Stimulated activated CD8-positive, alpha-beta memory T cell treated with anti-CD3 and anti-CD28 coated beads, Interleukin-7, amount 100 ng/mL, for 48 hours (primary cell): Measurements from ENCODE around the gene PTCD3.

Experiments
- DNase-seq, 2 donors: peaks; one replicate each; pipeline ENCODE4 v3.0.0-alpha.2; 2020; ENCODE audit warnings: low read depth in 1 of 2; ENCODE audit errors: extremely low read depth in 1 of 2

Gene PTCD3

DNA sequence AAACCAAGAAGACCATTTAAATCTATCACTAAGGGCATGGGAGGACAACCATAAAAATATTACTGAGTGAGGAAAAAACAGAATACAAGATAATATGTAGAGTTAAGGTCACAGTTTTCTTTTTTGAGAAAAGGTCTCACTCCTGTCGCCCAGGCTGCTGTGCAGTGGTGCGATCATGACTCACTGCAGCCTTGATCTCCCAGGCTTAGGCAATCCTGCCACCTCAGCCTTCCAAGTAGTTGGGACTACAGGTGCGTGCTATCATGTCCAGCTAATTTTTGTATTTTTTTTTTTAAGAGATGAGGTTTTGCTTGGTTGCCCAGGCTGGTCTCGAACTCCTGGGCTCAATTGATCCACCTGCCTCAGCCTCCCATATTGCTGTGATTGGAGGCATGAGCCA lies 24.3 kb upstream of the PTCD3 start:
- no peak for DNase-seq

DNA sequence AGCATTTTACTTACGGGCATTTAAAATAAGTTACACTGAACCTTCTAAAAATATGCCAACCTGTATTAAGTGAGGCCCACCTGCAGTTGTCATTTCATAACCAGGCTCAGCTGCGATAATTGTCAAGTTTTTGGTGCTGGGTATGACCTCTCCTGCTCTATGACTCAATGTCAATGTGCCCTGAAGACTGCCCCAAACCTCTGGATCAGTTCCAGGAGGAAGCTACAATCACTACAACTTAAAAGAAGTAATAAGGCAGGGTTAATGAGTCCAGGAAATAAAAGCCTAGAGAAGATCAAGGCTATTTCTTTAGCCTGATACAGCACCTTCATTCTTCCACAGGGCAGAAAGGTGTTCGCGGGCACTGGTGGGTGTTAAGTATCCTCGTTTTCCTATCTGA lies 23.3 kb upstream of the PTCD3 start:
- no peak for DNase-seq

- no peak for DNase-seq
Measured at GRCh38 chr2:86087936-86088850, 17.8 kb upstream of the PTCD3 start.

DNA sequence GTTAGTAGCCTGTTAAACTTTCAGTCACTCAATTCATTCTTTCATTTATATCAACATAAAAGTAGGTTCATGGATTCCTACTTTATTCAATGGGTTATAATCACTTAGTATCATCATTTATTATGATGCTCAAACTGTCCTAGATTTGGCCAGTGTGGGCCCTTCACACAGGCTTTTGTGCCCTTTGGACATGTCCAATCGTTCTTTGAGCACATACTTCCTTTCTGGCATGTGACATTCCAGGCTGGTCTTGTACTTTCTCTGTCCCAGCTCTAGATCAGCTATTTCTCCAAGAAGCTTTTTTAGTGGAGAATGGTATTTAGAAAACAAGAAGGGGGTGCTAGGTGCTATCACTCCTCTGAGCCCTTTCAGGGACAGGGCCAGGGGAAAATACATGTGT lies 11.8 kb upstream of the PTCD3 start:
- no peak for DNase-seq

- no peak for DNase-seq
Measured at GRCh38 chr2:86097114-86097896, 8.7 kb upstream of the PTCD3 start.

DNA sequence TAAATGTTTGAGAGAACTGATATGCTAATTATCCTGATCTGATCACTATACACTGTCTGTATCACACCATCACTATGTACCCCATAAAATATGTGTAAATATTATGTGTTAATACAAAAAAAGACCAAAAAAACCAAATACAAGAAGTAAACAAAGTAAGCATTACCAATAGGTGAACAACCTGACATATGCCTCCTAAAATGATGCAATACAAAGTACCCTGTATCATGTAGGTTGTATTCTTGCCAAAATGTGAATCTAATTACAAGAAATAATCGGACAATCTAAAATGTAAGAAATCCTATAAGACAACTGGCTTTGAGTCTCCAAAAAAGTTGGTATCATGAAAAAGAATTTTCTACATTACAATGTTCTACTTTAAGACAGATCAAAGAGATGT lies 8.1 kb upstream of the PTCD3 start:
- no peak for DNase-seq

GRCh38 chr2:86102157-86102556 lies 3.9 kb upstream of the PTCD3 start:
- no peak for DNase-seq

GRCh38 chr2:86105252-86105968 lies 625 bp upstream of the PTCD3 start, which contains the start of gene POLR1A:
TSS of gene POLR1A (minus strand) at chr2:86105886. CDS start at chr2:86105776, 110 bp downstream.
- DNase-seq: peak; percentile 63 to 77

GRCh38 chr2:86107031-86107430 lies 996 bp downstream of the PTCD3 start:
- DNase-seq: no peak

GRCh38 chr2:86118130-86118529 lies 12.1 kb downstream of the PTCD3 start:
- DNase-seq: no peak

- DNase-seq: no peak
Measured at GRCh38 chr2:86123328-86123925, 17.4 kb downstream of the PTCD3 start.

- DNase-seq: no peak
Measured at GRCh38 chr2:86124683-86125082, 18.6 kb downstream of the PTCD3 start.

DNA sequence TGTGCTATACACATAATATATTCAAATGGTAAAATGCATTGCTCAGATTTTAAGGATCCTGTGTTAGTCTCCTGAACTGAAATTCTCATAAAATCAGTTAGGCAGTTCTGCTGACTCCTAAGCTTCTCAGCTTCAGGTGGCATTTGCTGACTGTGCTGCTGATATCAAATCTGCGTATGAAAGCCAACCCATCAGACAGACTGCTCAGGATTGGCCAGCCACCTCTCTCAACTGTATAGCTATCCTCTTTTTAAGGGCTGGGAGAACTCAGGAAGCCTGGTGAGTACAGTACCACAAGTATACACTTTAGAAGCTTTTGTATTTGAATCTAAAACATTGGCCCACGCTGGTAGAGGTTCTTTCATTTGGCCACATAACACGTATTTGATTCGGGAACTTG lies 28.7 kb downstream of the PTCD3 start:
- no peak for DNase-seq

- no peak for DNase-seq
Measured at GRCh38 chr2:86135653-86136052, 29.6 kb downstream of the PTCD3 start.

DNA sequence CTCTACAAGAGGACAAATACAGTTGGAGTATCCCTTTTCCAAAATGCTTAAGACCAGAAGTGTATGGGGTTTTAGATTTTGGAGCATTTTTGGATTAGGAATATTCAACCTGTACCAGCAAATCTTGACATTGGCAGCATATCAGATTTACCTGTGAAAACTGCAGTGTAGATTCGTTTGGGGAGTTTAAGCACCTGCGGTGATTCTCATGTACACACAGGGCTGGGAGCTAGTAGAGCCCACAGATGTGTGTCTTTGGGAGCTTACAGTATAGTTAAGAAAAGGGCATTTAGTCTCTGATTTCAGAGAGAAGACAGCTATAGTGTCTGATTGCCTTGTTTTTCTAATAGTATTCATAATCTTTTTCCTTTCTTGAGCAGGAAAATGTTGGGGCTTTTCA lies 30.1 kb downstream of the PTCD3 start:
- DNase-seq: no peak

DNA sequence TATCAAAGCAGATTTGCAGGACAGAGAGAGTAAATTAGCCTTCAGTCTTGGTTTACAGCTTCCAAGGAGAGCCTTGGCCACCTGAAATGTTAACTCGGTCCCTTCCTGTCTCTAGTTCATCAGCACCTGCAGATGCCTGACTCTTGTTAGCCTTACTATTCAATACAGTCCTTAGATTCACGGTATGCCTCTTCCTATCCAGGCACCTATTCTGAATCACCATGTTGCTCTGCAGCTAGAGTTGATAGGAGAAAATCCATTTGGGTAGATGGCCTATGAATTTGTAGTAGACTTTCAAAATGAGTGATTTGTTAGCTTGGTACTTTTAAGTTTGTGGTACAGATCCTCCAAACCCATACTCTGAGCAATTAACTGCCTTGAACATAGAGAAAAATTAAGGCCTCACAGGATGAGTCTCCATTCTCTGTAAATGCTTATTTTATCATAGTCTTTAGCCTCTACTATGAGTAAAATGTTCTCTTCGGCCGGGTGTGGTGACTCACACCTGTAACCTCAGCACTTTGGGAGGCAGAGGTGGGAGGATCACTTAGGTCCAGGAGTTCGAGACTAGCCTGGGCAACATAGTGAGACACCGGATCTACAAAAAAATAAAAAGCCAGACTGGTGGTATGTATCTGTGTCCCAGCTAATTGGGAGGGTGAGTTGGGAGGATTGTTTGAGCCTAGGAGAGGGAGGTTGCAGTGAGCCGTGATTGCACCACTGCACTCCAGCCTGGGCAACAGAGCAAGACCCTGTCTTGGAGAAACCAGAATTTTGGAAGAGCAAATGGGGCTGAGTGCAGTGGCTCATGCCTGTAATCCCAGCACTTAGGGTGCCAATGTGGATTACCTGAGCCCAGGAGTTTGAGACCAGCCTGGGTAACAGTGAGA lies 32.9 kb downstream of the PTCD3 start:
- DNase-seq: no peak

DNA sequence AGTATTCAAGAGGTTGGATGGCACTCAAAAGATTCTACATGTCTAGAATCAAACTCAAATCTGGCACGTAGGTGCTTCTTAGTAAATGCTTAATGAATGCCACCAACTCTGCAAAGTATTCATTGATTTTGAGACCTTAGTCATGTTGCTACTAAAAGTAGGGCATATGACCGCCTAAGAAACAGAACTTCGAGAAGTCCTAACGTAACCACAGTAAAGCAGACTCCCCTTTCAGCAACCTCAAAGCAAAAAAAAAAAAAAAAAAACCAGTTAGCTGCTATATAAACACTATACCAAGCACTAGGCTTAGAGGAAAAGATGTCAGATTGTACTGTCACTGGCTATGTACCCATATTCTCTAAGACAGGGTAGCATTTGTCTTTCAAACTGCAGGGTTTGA lies 33.9 kb downstream of the PTCD3 start:
- no peak for DNase-seq

DNA sequence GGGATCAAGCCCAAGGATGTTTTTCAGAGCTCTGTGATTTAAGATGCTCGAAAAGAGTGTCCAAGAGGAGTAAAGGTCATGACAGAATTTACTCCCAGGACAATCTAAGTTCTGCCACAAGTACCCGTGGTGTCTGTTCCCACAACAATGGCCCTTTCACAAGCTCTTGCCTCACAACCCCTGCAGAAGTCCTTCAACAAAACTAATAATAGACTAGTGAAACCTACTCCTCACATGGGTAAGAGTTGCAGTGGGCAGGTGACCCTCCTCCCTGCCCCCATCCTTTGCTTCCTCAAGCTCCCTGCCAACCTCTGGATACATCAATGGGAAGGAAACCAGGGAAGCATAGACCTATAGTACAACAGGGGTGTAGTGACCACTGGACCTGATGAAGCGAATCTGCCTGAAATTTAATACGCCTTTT lies 34.9 kb downstream of the PTCD3 start:
- DNase-seq: no peak

- no peak for DNase-seq
Measured at GRCh38 chr2:86142436-86143257, 36.6 kb downstream of the PTCD3 start.
